Measurements from ENCODE around the gene CTRL. TPM values are rescaled to one million over a fixed set of nuclear protein-coding genes. Genes with fewer than 3 reads are reported as not detected.

The CTRL gene
- total RNA-seq, 3 donors from 2014 or later (not counting 1 experiment from before 2014, with no cell fraction given): 14.3 to 17.2 (median 15.0) TPM

GRCh38 chr16:67967958-67968399 is 36.3 kb upstream of the CTRL start:
- peak overlapping the region; percentile 73 to 89 for H3K27ac Mint-ChIP-seq
- Histone ChIP-seq H3K36me3 (ENCODE audit: control insufficient read depth, insufficient read depth, low read length) (peaks cover 2% of the 10 kb centered on the region), H3K9me3 (ENCODE audit: control insufficient read depth, insufficient read depth, low read length) (no peaks in the 10 kb centered on the region), H3K27me3 (ENCODE audit: control insufficient read depth, insufficient read depth, low read length) (no peaks in the 10 kb centered on the region), H3K4me3 (ENCODE audit: low read length) (peak overlapping the region; percentile 80), H3K27ac (ENCODE audit: low read length) (no peak overlapping the region), H3K4me1 (ENCODE audit: control insufficient read depth, insufficient read depth, low read length) (peaks cover 27% of the 10 kb centered on the region)
- DNase-seq (peak; percentile 37 to 54), ATAC-seq (peak; percentile 11 to 16 (median 13))
- intact Hi-C loops (cut with micrococcal nuclease): loop anchor here (2.0 kb wide), 2 partner anchors 17 to 33 kb away; no protein-coding TSS in a partner anchor
- no peaks in the 10 kb centered on the region for H3K9me3 Mint-ChIP-seq
- no peak for TF ChIP-seq CTCF (IDR thresholded peaks at IDR 0.05)
- peaks cover 19 to 23% of the 10 kb centered on the region in 2 donors for H3K4me1 Mint-ChIP-seq
- H3K36me3 Mint-ChIP-seq: no peaks in the 10 kb centered on the region
- H3K27me3 Mint-ChIP-seq (ENCODE audit: low read depth in 2 of 2): no peaks in the 10 kb centered on the region
- WGBS (ENCODE audit: insufficient coverage): under 1% methylated on average over 45 of the region's 45 CpGs
- H3K4me3 Mint-ChIP-seq: peak overlapping the region; percentile 96

GRCh38 chr16:67967183-67967957 is 35.7 kb upstream of the CTRL start:
- WGBS (ENCODE audit: insufficient coverage): 14% methylated on average over 18 of the region's 18 CpGs
- peak overlapping the region; percentile 73 to 89 for H3K27ac Mint-ChIP-seq
- peak in 1 of 2 donors; percentile 51 for DNase-seq
- TF ChIP-seq CTCF (IDR thresholded peaks at IDR 0.05): no peak
- H3K4me1 ChIP-seq (ENCODE audit: control insufficient read depth, insufficient read depth, low read length): peaks cover 27% of the 10 kb centered on the region
- H3K27ac ChIP-seq (ENCODE audit: low read length): no peak overlapping the region
- H3K36me3 ChIP-seq (ENCODE audit: control insufficient read depth, insufficient read depth, low read length): peaks cover 4% of the 10 kb centered on the region
- no peaks in the 10 kb centered on the region for H3K9me3 Mint-ChIP-seq
- H3K27me3 ChIP-seq (ENCODE audit: control insufficient read depth, insufficient read depth, low read length): no peaks in the 10 kb centered on the region
- H3K36me3 Mint-ChIP-seq: no peaks in the 10 kb centered on the region
- intact Hi-C loops (cut with micrococcal nuclease): no loop called here
- no peaks in the 10 kb centered on the region for H3K27me3 Mint-ChIP-seq (ENCODE audit: low read depth in 2 of 2)
- peak in 2 of 3 donors; percentile 9 to 15 for ATAC-seq
- peak overlapping the region; percentile 80 for H3K4me3 ChIP-seq (ENCODE audit: low read length)
- peak overlapping the region; percentile 96 for H3K4me3 Mint-ChIP-seq
- no peaks in the 10 kb centered on the region for H3K9me3 ChIP-seq (ENCODE audit: control insufficient read depth, insufficient read depth, low read length)
- peaks cover 22 to 27% of the 10 kb centered on the region in 2 donors for H3K4me1 Mint-ChIP-seq

GRCh38 chr16:67966549-67967182 is 35.0 kb upstream of the CTRL start:
- peaks cover 4% of the 10 kb centered on the region for H3K36me3 ChIP-seq (ENCODE audit: control insufficient read depth, insufficient read depth, low read length)
- H3K27me3 ChIP-seq (ENCODE audit: control insufficient read depth, insufficient read depth, low read length): no peaks in the 10 kb centered on the region
- no peak for TF ChIP-seq CTCF (IDR thresholded peaks at IDR 0.05)
- intact Hi-C loops (cut with micrococcal nuclease): no loop called here
- Mint-ChIP-seq H3K36me3 (no peaks in the 10 kb centered on the region), H3K4me1 (peaks cover 22 to 27% of the 10 kb centered on the region in 2 donors), H3K27me3 (ENCODE audit: low read depth in 2 of 2) (no peaks in the 10 kb centered on the region), H3K4me3 (peak overlapping the region; percentile 96), H3K27ac (peak overlapping the region in 1 of 2 donors; percentile 89), H3K9me3 (no peaks in the 10 kb centered on the region)
- no peak overlapping the region for H3K4me3 ChIP-seq (ENCODE audit: low read length)
- no peak for DNase-seq
- WGBS (ENCODE audit: insufficient coverage): 97% methylated on average over 3 of the region's 3 CpGs
- no peaks in the 10 kb centered on the region for H3K9me3 ChIP-seq (ENCODE audit: control insufficient read depth, insufficient read depth, low read length)
- ATAC-seq: no peak
- peaks cover 27% of the 10 kb centered on the region for H3K4me1 ChIP-seq (ENCODE audit: control insufficient read depth, insufficient read depth, low read length)
- H3K27ac ChIP-seq (ENCODE audit: low read length): no peak overlapping the region

Measured in natural killer cell (primary cell).